HuH-7.5 (cell line): ENCODE results near the gene ATG101.

ENCODE experiments used
- DNase-seq: peaks from one replicate; pipeline ENCODE4 v3.0.0; 2011; ENCODE audit warnings: low spot score

ATG101 gene

GRCh38 chr12:52057638-52058576 is 11.9 kb upstream of the ATG101 start:
- DNase-seq = no peak

- DNase-seq = no peak
Observed at GRCh38 chr12:52058631-52059361, 11.0 kb upstream of the ATG101 start.

GRCh38 chr12:52059582-52060497 is 9.9 kb upstream of the ATG101 start:
- no peak for DNase-seq

GRCh38 chr12:52060498-52061177 is 9.1 kb upstream of the ATG101 start:
- DNase-seq = no peak

GRCh38 chr12:52061470-52062166 is 8.2 kb upstream of the ATG101 start:
- no peak for DNase-seq

- no peak for DNase-seq
Observed at GRCh38 chr12:52062167-52063081, 7.4 kb upstream of the ATG101 start.

- no peak for DNase-seq
Observed at GRCh38 chr12:52063082-52063924, 6.5 kb upstream of the ATG101 start.

- no peak for DNase-seq
Observed at GRCh38 chr12:52063981-52064649, 5.7 kb upstream of the ATG101 start.

GRCh38 chr12:52066346-52067080 is 3.3 kb upstream of the ATG101 start:
- no peak for DNase-seq

- DNase-seq = no peak
Observed at GRCh38 chr12:52067081-52067374, 2.8 kb upstream of the ATG101 start.

GRCh38 chr12:52070185-52070925 is 577 bp downstream of the ATG101 start:
- no peak for DNase-seq

- DNase-seq = no peak
Observed at GRCh38 chr12:52073531-52074381, 4.0 kb downstream of the ATG101 start.

- DNase-seq = no peak
Observed at GRCh38 chr12:52074971-52075724, 5.4 kb downstream of the ATG101 start.

GRCh38 chr12:52076811-52077210 is 7.0 kb downstream of the ATG101 start:
- DNase-seq = no peak

GRCh38 chr12:52078276-52078675 is 8.5 kb downstream of the ATG101 start:
- no peak for DNase-seq
